ENCODE data around the gene PLCB3.

PLCB3 gene

GRCh38 chr11:64229090-64229743 is 22.1 kb upstream of the PLCB3 start:
- Histone ChIP-seq H3K27ac (ENCODE audit: low read length) (no peak overlapping the region), H4K20me1 (ENCODE audit: insufficient read depth, low read length) (no peaks in the 10 kb centered on the region), H3K4me1 (ENCODE audit: low read length) (peaks cover 26% of the 10 kb centered on the region), H3K4me3 (ENCODE audit: low read length) (0 out of 2 replicates have a peak overlapping the region, but pooled peaks have one; percentile 89), H3K27me3 (ENCODE audit: low read depth, low read length) (no peaks in the 10 kb centered on the region), H3K79me2 (ENCODE audit: low read length) (peaks cover 17% of the 10 kb centered on the region), H3K4me2 (ENCODE audit: low read length) (peak overlapping the region; percentile 93), H3K9me3 (ENCODE audit: insufficient read depth, low read length) (no peaks in the 10 kb centered on the region), H2AFZ (ENCODE audit: low read depth, low read length) (no peak overlapping the region), H3K9ac (ENCODE audit: low read length) (no peak overlapping the region), H3K36me3 (replicated peaks; ENCODE audit: low read depth, low read length) (no peaks in the 10 kb centered on the region)
- TF ChIP-seq CTCF (IDR thresholded peaks at IDR 0.05; ENCODE audit: low read depth, low read length) (no peak), EZH2phosphoT487 (IDR thresholded peaks at IDR 0.05; ENCODE audit: low read depth) (no peak)

- H3K9me3 ChIP-seq (ENCODE audit: insufficient read depth, low read length): no peaks in the 10 kb centered on the region
- peak overlapping the region; percentile 12; the same call in 1 of the 2 replicates for H3K27ac ChIP-seq (ENCODE audit: low read length)
- no peaks in the 10 kb centered on the region for H4K20me1 ChIP-seq (ENCODE audit: insufficient read depth, low read length)
- H3K36me3 ChIP-seq (replicated peaks; ENCODE audit: low read depth, low read length): no peaks in the 10 kb centered on the region
- H3K4me2 ChIP-seq (ENCODE audit: low read length): peak overlapping the region; percentile 93
- H3K4me1 ChIP-seq (ENCODE audit: low read length): peaks cover 26% of the 10 kb centered on the region
- no peaks in the 10 kb centered on the region for H3K27me3 ChIP-seq (ENCODE audit: low read depth, low read length)
- peak overlapping the region; percentile 84 for H3K9ac ChIP-seq (ENCODE audit: low read length)
- peaks cover 17% of the 10 kb centered on the region for H3K79me2 ChIP-seq (ENCODE audit: low read length)
- H3K4me3 ChIP-seq (ENCODE audit: low read length): peak overlapping the region; percentile 89
- no peak for TF ChIP-seq CTCF (IDR thresholded peaks at IDR 0.05; ENCODE audit: low read depth, low read length)
- TF ChIP-seq EZH2phosphoT487 (IDR thresholded peaks at IDR 0.05; ENCODE audit: low read depth): no peak
- no peak overlapping the region for H2AFZ ChIP-seq (ENCODE audit: low read depth, low read length)
These were observed 21.6 kb upstream of the PLCB3 start for GRCh38 chr11:64229744-64230170.

GRCh38 chr11:64230171-64230984 is 21.0 kb upstream of the PLCB3 start, which contains the start of gene DNAJC4:
Gene DNAJC4 (plus strand): TSS chr11:64230548. CDS start chr11:64230855, 307 bp downstream.
- TF ChIP-seq CTCF (IDR thresholded peaks at IDR 0.05; ENCODE audit: low read depth, low read length): no peak
- TF ChIP-seq EZH2phosphoT487 (IDR thresholded peaks at IDR 0.05; ENCODE audit: low read depth): no peak
- H3K4me3 ChIP-seq (ENCODE audit: low read length): peak within 1 kb of the TSS; percentile 89
- no peaks in the 10 kb centered on the region for H3K27me3 ChIP-seq (ENCODE audit: low read depth, low read length)
- peak within 1 kb of the TSS; percentile 68; the same call in 1 of the 2 replicates for H2AFZ ChIP-seq (ENCODE audit: low read depth, low read length)
- peaks cover 3% of the 10 kb centered on the region; the same call in 1 of the 2 replicates for H4K20me1 ChIP-seq (ENCODE audit: insufficient read depth, low read length)
- H3K36me3 ChIP-seq (replicated peaks; ENCODE audit: low read depth, low read length): peaks cover under 1% of the 10 kb centered on the region
- H3K4me2 ChIP-seq (ENCODE audit: low read length): peak within 1 kb of the TSS; percentile 93
- peak within 1 kb of the TSS; percentile 29 for H3K27ac ChIP-seq (ENCODE audit: low read length)
- H3K9me3 ChIP-seq (ENCODE audit: insufficient read depth, low read length): no peaks in the 10 kb centered on the region
- H3K4me1 ChIP-seq (ENCODE audit: low read length): peaks cover 24% of the 10 kb centered on the region
- H3K9ac ChIP-seq (ENCODE audit: low read length): peak within 1 kb of the TSS; percentile 84
- peaks cover 18% of the 10 kb centered on the region for H3K79me2 ChIP-seq (ENCODE audit: low read length)

- peak overlapping the region; percentile 29 for H3K27ac ChIP-seq (ENCODE audit: low read length)
- H4K20me1 ChIP-seq (ENCODE audit: insufficient read depth, low read length): peaks cover 9% of the 10 kb centered on the region; the same call in 1 of the 2 replicates
- no peaks in the 10 kb centered on the region for H3K9me3 ChIP-seq (ENCODE audit: insufficient read depth, low read length)
- peak overlapping the region; percentile 84 for H3K9ac ChIP-seq (ENCODE audit: low read length)
- peaks cover 6% of the 10 kb centered on the region for H3K36me3 ChIP-seq (replicated peaks; ENCODE audit: low read depth, low read length)
- no peaks in the 10 kb centered on the region for H3K27me3 ChIP-seq (ENCODE audit: low read depth, low read length)
- peaks cover 19% of the 10 kb centered on the region for H3K79me2 ChIP-seq (ENCODE audit: low read length)
- H3K4me3 ChIP-seq (ENCODE audit: low read length): peak overlapping the region; percentile 89
- H3K4me2 ChIP-seq (ENCODE audit: low read length): peak overlapping the region; percentile 93
- peak overlapping the region; percentile 68; the same call in 1 of the 2 replicates for H2AFZ ChIP-seq (ENCODE audit: low read depth, low read length)
- TF ChIP-seq EZH2phosphoT487 (IDR thresholded peaks at IDR 0.05; ENCODE audit: low read depth) (no peak), CTCF (IDR thresholded peaks at IDR 0.05; ENCODE audit: low read depth, low read length) (no peak)
- H3K4me1 ChIP-seq (ENCODE audit: low read length): peaks cover 28% of the 10 kb centered on the region
These were observed 20.4 kb upstream of the PLCB3 start for GRCh38 chr11:64230985-64231365.

Data from OCI-LY3 (cell line).